Activated CD8-positive, alpha-beta memory T cell treated with anti-CD3 and anti-CD28 coated beads, Interleukin-2, amount 10 ng/mL, durations not matched to agents 7 days and 5 days (primary cell): ENCODE measurements around the gene HPSE2. TPM values are rescaled to one million over a fixed set of nuclear protein-coding genes. Genes with fewer than 3 reads are reported as not detected.

ENCODE experiments used
- ATAC-seq: fragments of 150-1000 bp; cut with Tn5 transposase; one replicate; pipeline ENCODE4 v1.10.0; 2021; ENCODE audit warnings: moderate library complexity
- CTCF ChIA-PET: fragments of 350-600 bp; sonication (Branson Sonifier 250); formaldehyde crosslinking; loops from one replicate; lab custom pipeline; 2021; ENCODE audit warnings: antibody characterized with exemption; lab: Charles Lee
- DNase-seq: peaks from one replicate; pipeline ENCODE4 v3.0.0-alpha.2; 2020
- H3K27ac Mint-ChIP-seq: one replicate; pipeline ENCODE4 v1.8.0; 2021; ENCODE audit warnings: mild to moderate bottlenecking, mixed read lengths
- H3K27me3 Mint-ChIP-seq: one replicate; pipeline ENCODE4 v1.8.0; 2021; ENCODE audit warnings: mixed read lengths
- H3K36me3 Mint-ChIP-seq: one replicate; pipeline ENCODE4 v1.8.0; 2021; ENCODE audit warnings: mild to moderate bottlenecking, mixed read lengths
- H3K4me1 Mint-ChIP-seq: one replicate; pipeline ENCODE4 v1.8.0; 2021; ENCODE audit warnings: mixed read lengths
- H3K4me3 Mint-ChIP-seq: one replicate; pipeline ENCODE4 v1.8.0; 2021; ENCODE audit warnings: mild to moderate bottlenecking, moderate library complexity, mixed read lengths
- H3K9me3 Mint-ChIP-seq: one replicate; pipeline ENCODE4 v1.8.0; 2022; ENCODE audit warnings: low read depth, mixed read lengths
- microRNA-seq: library from miRNA; unstranded; fragments of <30 nt; microRNA quantifications from one replicate; pipeline ENCODE4 v1.2.0, GENCODE V29; 2022
- total RNA-seq, 2 experiments: library from RNA; stranded (reverse); gene quantifications; one replicate each; pipeline ENCODE4 v1.2.3, GENCODE V29; 2021

Gene HPSE2
- total RNA-seq, 2 experiments from 2014 or later = not detected

DNA sequence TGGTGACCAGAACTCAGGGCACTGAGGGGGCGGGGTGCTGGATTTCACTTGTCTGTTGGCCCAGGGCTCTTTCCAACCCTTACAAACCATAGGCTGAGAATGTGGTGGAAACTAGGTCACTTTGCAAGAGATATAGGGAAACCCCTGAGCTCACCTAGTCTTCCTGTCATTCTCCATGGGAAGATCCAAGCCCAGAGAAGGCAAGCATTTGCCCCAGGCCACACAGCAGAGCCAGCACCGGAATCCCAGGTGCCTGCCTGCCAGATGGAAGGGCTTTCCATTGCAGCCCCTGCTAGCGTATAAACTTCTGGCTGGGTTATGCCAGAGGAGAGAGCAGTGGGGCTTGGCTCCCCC lies 821.1 kb downstream of the HPSE2 start:
- DNase-seq (no peak), ATAC-seq (peak; percentile 7)
- H3K9me3 Mint-ChIP-seq = no peaks in the 10 kb centered on the region
- H3K36me3 Mint-ChIP-seq = peaks cover 5% of the 10 kb centered on the region
- peak overlapping the region; percentile 72 for H3K4me3 Mint-ChIP-seq
- CTCF ChIA-PET = interaction anchor here (0.8 to 1.4 kb wide), 2 partner anchors 11 to 29 kb away, joined by 3 to 8 read pairs; no protein-coding TSS in a partner anchor
- no peaks in the 10 kb centered on the region for H3K27me3 Mint-ChIP-seq
- H3K4me1 Mint-ChIP-seq = peaks cover 15% of the 10 kb centered on the region
- H3K27ac Mint-ChIP-seq = peak overlapping the region; percentile 81

- CTCF ChIA-PET = interaction anchor here (1.5 kb wide), 1 partner anchor 13 kb away, joined by 5 read pairs; no protein-coding TSS in a partner anchor
- DNase-seq (no peak), ATAC-seq (no peak)
- no peaks in the 10 kb centered on the region for H3K36me3 Mint-ChIP-seq
- H3K4me1 Mint-ChIP-seq = peaks cover 17% of the 10 kb centered on the region
- H3K27me3 Mint-ChIP-seq = no peaks in the 10 kb centered on the region
- no peak overlapping the region for H3K27ac Mint-ChIP-seq
- no peak overlapping the region for H3K4me3 Mint-ChIP-seq
- H3K9me3 Mint-ChIP-seq = no peaks in the 10 kb centered on the region
These were observed 823.9 kb downstream of the HPSE2 start for GRCh38 chr10:98411768-98412167.

DNA sequence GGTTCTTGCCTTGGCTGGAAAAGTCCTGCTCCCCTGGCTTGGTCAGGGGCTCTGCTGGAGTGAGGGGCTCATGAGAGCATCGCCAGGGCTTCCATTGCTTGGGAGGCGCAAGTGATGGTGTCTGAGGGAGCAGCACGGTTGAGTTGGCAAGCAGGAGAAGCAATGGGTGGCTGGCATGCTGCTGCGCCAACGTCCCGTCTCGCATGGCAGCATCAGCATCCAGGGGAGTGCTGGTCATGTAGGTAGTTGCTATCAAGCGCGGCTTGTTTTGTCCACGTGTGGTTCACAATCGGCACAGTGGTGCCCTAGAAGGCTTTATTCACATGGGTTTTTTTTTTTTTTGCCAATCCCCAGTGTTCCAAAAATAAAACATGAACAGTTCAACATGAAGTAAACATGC lies 824.5 kb downstream of the HPSE2 start:
- DNase-seq = no peak
- Mint-ChIP-seq H3K27me3 (no peaks in the 10 kb centered on the region), H3K27ac (no peak overlapping the region), H3K4me1 (peaks cover 17% of the 10 kb centered on the region), H3K4me3 (no peak overlapping the region), H3K36me3 (no peaks in the 10 kb centered on the region), H3K9me3 (no peaks in the 10 kb centered on the region)
- no peak for ATAC-seq
- CTCF ChIA-PET = interaction anchor here (1.5 kb wide), 1 partner anchor 14 kb away, joined by 5 read pairs; no protein-coding TSS in a partner anchor

GRCh38 chr10:98410759-98411158 lies 824.9 kb downstream of the HPSE2 start:
- no peaks in the 10 kb centered on the region for H3K36me3 Mint-ChIP-seq
- H3K4me3 Mint-ChIP-seq = no peak overlapping the region
- H3K9me3 Mint-ChIP-seq = no peaks in the 10 kb centered on the region
- DNase-seq (no peak), ATAC-seq (no peak)
- peaks cover 17% of the 10 kb centered on the region for H3K4me1 Mint-ChIP-seq
- no peak overlapping the region for H3K27ac Mint-ChIP-seq
- no peaks in the 10 kb centered on the region for H3K27me3 Mint-ChIP-seq
- CTCF ChIA-PET = no interaction called here

DNA sequence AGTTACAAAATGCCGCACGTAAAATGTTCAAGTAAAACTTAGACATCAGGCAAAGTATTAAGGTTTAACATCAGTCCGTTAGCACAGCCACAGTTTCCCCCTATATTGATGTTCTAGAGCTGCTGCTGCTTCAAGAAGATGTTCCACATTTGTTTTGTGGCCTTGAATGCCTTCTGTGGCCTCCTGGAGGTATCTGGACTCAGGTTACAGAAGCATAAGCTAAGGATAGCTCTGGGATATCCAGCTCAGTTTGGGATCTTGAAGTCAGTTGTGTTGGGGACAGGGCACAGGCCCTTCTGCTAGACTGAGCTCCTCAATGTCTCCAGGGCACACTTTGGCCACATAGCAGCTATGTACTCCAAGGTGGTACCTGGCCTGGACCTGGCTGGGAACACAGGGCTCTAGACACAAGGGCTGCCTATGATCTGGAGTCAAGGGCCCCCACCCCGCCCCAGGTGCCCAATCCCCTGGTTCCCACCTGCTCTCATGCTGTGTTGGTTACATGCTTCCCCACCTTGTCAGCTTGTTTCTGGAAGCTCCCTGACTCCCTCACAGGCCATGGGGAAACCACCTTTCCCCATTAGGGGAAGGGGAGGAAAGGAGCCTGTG lies 825.4 kb downstream of the HPSE2 start:
- Mint-ChIP-seq H3K36me3 (no peaks in the 10 kb centered on the region), H3K9me3 (no peaks in the 10 kb centered on the region), H3K4me1 (peaks cover 14% of the 10 kb centered on the region), H3K27me3 (no peaks in the 10 kb centered on the region), H3K4me3 (no peak overlapping the region), H3K27ac (no peak overlapping the region)
- DNase-seq = no peak
- ATAC-seq = no peak
- CTCF ChIA-PET = interaction anchor here (1.2 kb wide), 1 partner anchor 15 kb away, joined by 4 read pairs; no protein-coding TSS in a partner anchor

DNA sequence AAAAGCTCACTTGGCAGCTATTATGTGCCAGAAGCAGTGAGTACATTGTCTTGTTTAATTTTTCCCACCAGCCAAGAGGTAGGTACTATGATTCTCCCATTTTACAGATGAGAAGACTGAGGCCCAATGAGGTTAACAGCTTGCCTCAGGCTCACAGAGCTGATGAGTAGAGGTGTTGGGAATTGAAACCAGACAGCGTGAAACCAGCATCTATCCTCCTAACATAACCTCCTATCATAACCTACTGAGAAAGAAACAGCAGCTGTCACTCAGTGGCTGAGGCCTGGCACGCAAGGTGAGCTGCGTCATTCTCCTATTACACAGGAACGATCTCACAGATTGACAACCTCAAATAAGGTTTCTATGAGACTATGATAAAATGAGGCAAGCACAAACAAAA lies 826.9 kb downstream of the HPSE2 start:
- no peak overlapping the region for H3K27ac Mint-ChIP-seq

DNA sequence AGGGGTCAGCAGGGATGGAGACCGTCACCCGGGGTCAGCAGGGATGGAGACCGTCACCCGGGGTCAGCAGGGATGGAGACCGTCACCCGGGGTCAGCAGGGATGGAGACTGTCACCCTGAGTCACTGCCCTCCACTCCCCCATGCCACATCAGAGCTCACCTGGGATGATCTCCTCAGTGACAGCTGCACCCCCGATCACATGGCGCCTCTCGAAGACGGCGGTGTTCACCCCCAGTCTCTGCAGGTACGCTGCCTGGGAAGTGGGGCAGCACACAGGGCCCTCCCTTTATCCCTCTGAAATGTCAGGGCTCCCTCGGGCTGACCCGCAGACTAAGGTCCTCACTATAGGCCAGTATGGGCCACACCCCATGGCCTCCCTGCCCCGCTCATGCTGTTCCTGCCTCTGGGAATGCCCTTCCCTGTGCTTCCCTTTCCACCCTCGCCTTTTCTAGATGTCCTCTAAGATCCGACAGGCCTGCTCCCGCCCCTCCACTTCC lies 827.9 kb downstream of the HPSE2 start:
- DNase-seq (no peak), ATAC-seq (no peak)
- CTCF ChIA-PET = no interaction called here
- Mint-ChIP-seq H3K9me3 (no peaks in the 10 kb centered on the region), H3K27ac (no peak overlapping the region), H3K4me3 (no peak overlapping the region), H3K4me1 (peaks cover 16% of the 10 kb centered on the region), H3K27me3 (no peaks in the 10 kb centered on the region), H3K36me3 (no peaks in the 10 kb centered on the region)

More for the DNA sequence above, 826.9 kb downstream of the HPSE2 start:
- Mint-ChIP-seq H3K27me3 (no peaks in the 10 kb centered on the region), H3K4me1 (peaks cover 10% of the 10 kb centered on the region), H3K9me3 (no peaks in the 10 kb centered on the region), H3K36me3 (no peaks in the 10 kb centered on the region), H3K4me3 (no peak overlapping the region)
- CTCF ChIA-PET = no interaction called here
- no peak for ATAC-seq
- DNase-seq = no peak

Small RNA genes lying within 50 kb of the gene (microRNA-seq; reads per million reads assigned to microRNA genes)
- gene MIR4685 (3.0 reads per million), gene MIR6507 (not detected)

Other genes with a start within 250 kb of the HPSE2 start
- not detected for gene CNNM1, start 93.5 kb upstream of the HPSE2 start, total RNA-seq
- gene GOT1, start 194.8 kb upstream of the HPSE2 start, total RNA-seq = 10 to 100 TPM; 33.2 to 36.5 TPM